Stomach (tissue), 4 donors: Measurements from ENCODE around the gene TGFB1I1.

ENCODE experiments used
- CTCF ChIP-seq, 7 experiments: fragments of 450-650 bp in 4 of 7; fragments of 200-600 bp in 3 of 7; sonication (generic) in 3 of 7; IDR thresholded peaks; one replicate each; pipeline ENCODE4 v1.5.1; 2016 to 2019; ENCODE audit warnings: antibody characterized with exemption in 7 of 7, control low read depth in 2 of 7, mild to moderate bottlenecking in 1 of 7
- EP300 ChIP-seq: sonication (generic); formaldehyde crosslinking; IDR thresholded peaks from one replicate; pipeline ENCODE4 v1.6.1; 2017; ENCODE audit warnings: antibody characterized with exemption

GRCh38 chr16:31488468-31489297 is 16.7 kb downstream of the TGFB1I1 start:
- TF ChIP-seq CTCF (IDR thresholded peaks at IDR 0.05) (no peak), EP300 (no peak)
